H1 (cell line): Measurements from ENCODE around the gene DAPK2.

Experiments used
- CHD1 ChIP-seq: IDR thresholded peaks from 2 replicates; pipeline ENCODE4 v1.6.1; 2012; ENCODE audit warnings: low read depth, low read length, improper control_type of control experiment
- CTCF ChIP-seq, 3 experiments: IDR thresholded peaks; 1 replicate in 2 of 3; 2 replicates in 1 of 3; pipeline versions ENCODE4 v1.5.1 to v1.6.1; 2011; ENCODE audit warnings: low read length in 3 of 3, mild to moderate bottlenecking in 3 of 3, inconsistent platforms in 2 of 3, low read depth in 1 of 3, moderate library complexity in 1 of 3; ENCODE audit not compliant: insufficient read depth in 1 of 3; ENCODE audit errors: control extremely low read depth in 1 of 3
- GABPA ChIP-seq: IDR thresholded peaks from 2 replicates; pipeline ENCODE4 v1.6.1; 2011; ENCODE audit warnings: mild to moderate bottlenecking, low read length, moderate library complexity, borderline replicate concordance; ENCODE audit not compliant: insufficient read depth
- JUND ChIP-seq: IDR thresholded peaks from 2 replicates; pipeline ENCODE4 v1.6.1; 2011; ENCODE audit warnings: mild to moderate bottlenecking, improper control_type of control experiment, low read length
- POLR2A ChIP-seq, 2 experiments: IDR thresholded peaks; 1 replicate in 1 of 2; 2 replicates in 1 of 2; pipeline ENCODE4 v1.6.1; 2011; ENCODE audit warnings: low read depth in 2 of 2, low read length in 2 of 2, mild to moderate bottlenecking in 2 of 2; ENCODE audit errors: control extremely low read depth in 1 of 2
- POLR2AphosphoS5 ChIP-seq: IDR thresholded peaks from 2 replicates; pipeline ENCODE4 v1.6.1; 2011; ENCODE audit warnings: low read depth, low read length
- RAD21 ChIP-seq, 2 experiments: IDR thresholded peaks in 1 of 2; conservative IDR thresholded peaks in 1 of 2; 2 replicates each; pipeline ENCODE4 v1.6.1; 2011; ENCODE audit warnings: low read depth in 2 of 2, low read length in 2 of 2, improper control_type of control experiment in 1 of 2, inconsistent platforms in 1 of 2, mild to moderate bottlenecking in 1 of 2, moderate library complexity in 1 of 2
- RFX5 ChIP-seq: IDR thresholded peaks from 2 replicates; pipeline ENCODE4 v1.6.1; 2011; ENCODE audit warnings: low read depth, low read length, improper control_type of control experiment, borderline replicate concordance
- SIN3A ChIP-seq, 2 experiments: IDR thresholded peaks in 1 of 2; conservative IDR thresholded peaks in 1 of 2; 2 replicates each; pipeline ENCODE4 v1.6.1; 2011 to 2012; ENCODE audit warnings: low read length in 2 of 2, improper control_type of control experiment in 1 of 2, low read depth in 1 of 2, mild to moderate bottlenecking in 1 of 2
- SIRT6 ChIP-seq: IDR thresholded peaks from one replicate; pipeline ENCODE4 v1.7.1; 2012; ENCODE audit warnings: low read length, inconsistent platforms
- TAF1 ChIP-seq: IDR thresholded peaks from 2 replicates; pipeline ENCODE4 v1.6.1; 2011; ENCODE audit warnings: mild to moderate bottlenecking, low read depth, low read length
- TBP ChIP-seq: IDR thresholded peaks from 2 replicates; pipeline ENCODE4 v1.6.1; 2011; ENCODE audit warnings: low read depth, low read length, improper control_type of control experiment
- YY1 ChIP-seq: IDR thresholded peaks from 2 replicates; pipeline ENCODE4 v1.6.1; 2011; ENCODE audit warnings: low read depth, mild to moderate bottlenecking, low read length

GRCh38 chr15:63985221-63986184 is 60.8 kb downstream of the DAPK2 start:
- TF ChIP-seq POLR2AphosphoS5 (no peak), RFX5 (no peak), JUND (no peak), CTCF (IDR thresholded peaks at IDR 0.05; ENCODE audit: control extremely low read depth in 1 of 3, insufficient read depth in 1 of 3, low read depth in 1 of 3, low read length in 3 of 3) (no peak), SIN3A (conservative IDR thresholded peaks at IDR 0.05 in 1 of 2, IDR thresholded peaks at IDR 0.05 in 1 of 2; ENCODE audit: low read depth in 1 of 2, low read length in 2 of 2) (no peak), POLR2A (IDR thresholded peaks at IDR 0.05; ENCODE audit: control extremely low read depth in 1 of 2, low read depth in 2 of 2, low read length in 2 of 2) (no peak), CHD1 (no peak), RAD21 (IDR thresholded peaks at IDR 0.05 in 1 of 2, conservative IDR thresholded peaks at IDR 0.05 in 1 of 2; ENCODE audit: low read depth in 2 of 2, low read length in 2 of 2) (no peak), YY1 (no peak), GABPA (no peak), TBP (no peak), TAF1 (no peak), SIRT6 (no peak)
